Cardiac fibroblast (primary cell): ENCODE measurements around the gene ATAD2B.

Experiments
- DNase-seq, 2 donors: peaks; one replicate each; pipeline versions ENCODE4 v3.0.0 to v3.0.0-alpha.2; 2010; ENCODE audit warnings: low read depth in 2 of 2
- H3K4me3 ChIP-seq, 2 donors: replicated peaks in 1 of 2; 1 replicate in 1 of 2; 2 replicates in 1 of 2; pipeline ENCODE4 v1.5.1; 2011; ENCODE audit warnings: low read depth in 2 of 2, low read length in 2 of 2, mild to moderate bottlenecking in 2 of 2, moderate library complexity in 1 of 2
- TF ChIP-seq, protein P1 (sequence below): IDR thresholded peaks from one replicate; pipeline ENCODE4 v1.5.1; 2011; ENCODE audit warnings: low read depth, mild to moderate bottlenecking, low read length, inconsistent platforms

ATAD2B gene

GRCh38 chr2:23838996-23839395 lies 87.9 kb downstream of the ATAD2B start:
- TF ChIP-seq, protein P1, sequence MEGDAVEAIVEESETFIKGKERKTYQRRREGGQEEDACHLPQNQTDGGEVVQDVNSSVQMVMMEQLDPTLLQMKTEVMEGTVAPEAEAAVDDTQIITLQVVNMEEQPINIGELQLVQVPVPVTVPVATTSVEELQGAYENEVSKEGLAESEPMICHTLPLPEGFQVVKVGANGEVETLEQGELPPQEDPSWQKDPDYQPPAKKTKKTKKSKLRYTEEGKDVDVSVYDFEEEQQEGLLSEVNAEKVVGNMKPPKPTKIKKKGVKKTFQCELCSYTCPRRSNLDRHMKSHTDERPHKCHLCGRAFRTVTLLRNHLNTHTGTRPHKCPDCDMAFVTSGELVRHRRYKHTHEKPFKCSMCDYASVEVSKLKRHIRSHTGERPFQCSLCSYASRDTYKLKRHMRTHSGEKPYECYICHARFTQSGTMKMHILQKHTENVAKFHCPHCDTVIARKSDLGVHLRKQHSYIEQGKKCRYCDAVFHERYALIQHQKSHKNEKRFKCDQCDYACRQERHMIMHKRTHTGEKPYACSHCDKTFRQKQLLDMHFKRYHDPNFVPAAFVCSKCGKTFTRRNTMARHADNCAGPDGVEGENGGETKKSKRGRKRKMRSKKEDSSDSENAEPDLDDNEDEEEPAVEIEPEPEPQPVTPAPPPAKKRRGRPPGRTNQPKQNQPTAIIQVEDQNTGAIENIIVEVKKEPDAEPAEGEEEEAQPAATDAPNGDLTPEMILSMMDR, result no peak
- no peak for DNase-seq
- H3K4me3 ChIP-seq, result no peak overlapping the region

- no peak for DNase-seq
- H3K4me3 ChIP-seq, result no peak overlapping the region
- TF ChIP-seq, protein P1, result no peak
Observed at GRCh38 chr2:23838581-23838980, 88.3 kb downstream of the ATAD2B start.

GRCh38 chr2:23837871-23838270 lies 89.1 kb downstream of the ATAD2B start:
- no peak for DNase-seq
- no peak overlapping the region for H3K4me3 ChIP-seq
- TF ChIP-seq, protein P1, result no peak

GRCh38 chr2:23836971-23837565 lies 89.9 kb downstream of the ATAD2B start:
- no peak overlapping the region for H3K4me3 ChIP-seq
- TF ChIP-seq, protein P1, result no peak
- no peak for DNase-seq

DNA sequence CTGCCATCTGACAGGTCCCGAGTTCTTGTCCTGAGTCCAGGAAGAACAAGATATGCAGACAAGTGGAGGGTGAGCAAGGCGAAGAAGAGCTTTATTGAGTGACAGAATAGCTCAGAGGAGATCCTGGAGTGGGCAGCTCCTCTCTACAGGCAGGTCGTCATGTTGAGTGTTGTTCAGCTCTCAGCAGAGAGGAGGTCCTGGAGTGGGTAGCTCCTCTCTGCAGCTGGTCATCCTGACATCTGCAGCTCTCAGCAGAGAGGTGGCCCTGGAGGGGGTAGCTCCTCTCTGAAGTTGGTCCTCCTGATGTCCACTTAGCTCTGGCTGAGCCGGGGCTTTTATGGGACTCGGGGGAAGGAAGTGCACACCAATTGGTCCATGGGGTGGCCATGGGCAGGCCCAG lies 90.4 kb downstream of the ATAD2B start:
- TF ChIP-seq, protein P1, result no peak
- no peak overlapping the region for H3K4me3 ChIP-seq
- no peak for DNase-seq

DNA sequence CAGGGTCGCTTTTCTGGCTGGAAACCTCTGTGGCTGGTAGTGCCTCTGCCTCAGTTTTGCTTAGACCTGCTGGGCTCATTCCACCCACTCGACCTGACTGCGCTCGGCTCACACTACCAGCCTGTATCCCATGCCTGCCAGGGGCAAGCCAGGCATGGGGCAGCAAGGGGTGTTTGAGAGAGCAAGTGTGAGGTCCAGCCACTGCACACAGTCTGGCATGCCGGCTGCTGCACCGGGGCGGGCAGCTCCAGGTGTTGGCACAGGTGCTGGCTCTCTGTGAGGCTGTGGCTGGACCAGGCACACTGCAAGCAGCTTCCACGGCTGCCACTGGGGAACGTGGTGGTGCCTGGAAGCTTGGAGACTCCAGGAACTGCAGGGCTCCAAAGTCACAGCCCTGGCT lies 90.9 kb downstream of the ATAD2B start:
- H3K4me3 ChIP-seq, result no peak overlapping the region
- TF ChIP-seq, protein P1, result no peak
- DNase-seq, result no peak

DNA sequence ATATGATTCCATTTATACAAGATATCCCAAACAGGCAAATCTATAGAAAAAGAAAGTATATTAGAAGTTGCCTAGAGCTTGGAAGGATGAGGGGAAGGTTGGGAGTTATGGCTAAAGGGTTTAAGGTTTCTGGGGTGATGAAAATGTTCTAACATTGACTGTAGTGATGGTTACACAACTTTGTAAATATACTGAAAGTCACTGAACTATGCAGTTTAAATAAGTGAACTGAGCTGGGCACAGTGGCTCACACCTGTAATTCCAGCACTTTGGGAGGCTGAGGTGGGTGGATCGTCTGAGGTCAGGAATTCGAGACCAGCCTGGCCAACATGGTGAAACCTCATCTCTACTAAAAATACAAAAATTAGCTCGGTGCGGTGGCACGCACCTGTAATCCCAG lies 91.5 kb downstream of the ATAD2B start:
- H3K4me3 ChIP-seq, result no peak overlapping the region
- DNase-seq, result no peak
- TF ChIP-seq, protein P1, result no peak
